Measurements from ENCODE around the gene FXYD7.
"Not testable (repeated sequence)": the region's sequence is repeated elsewhere in the genome, so short reads cannot be mapped to it uniquely, and the experiment has no call there.

Gene FXYD7

DNA sequence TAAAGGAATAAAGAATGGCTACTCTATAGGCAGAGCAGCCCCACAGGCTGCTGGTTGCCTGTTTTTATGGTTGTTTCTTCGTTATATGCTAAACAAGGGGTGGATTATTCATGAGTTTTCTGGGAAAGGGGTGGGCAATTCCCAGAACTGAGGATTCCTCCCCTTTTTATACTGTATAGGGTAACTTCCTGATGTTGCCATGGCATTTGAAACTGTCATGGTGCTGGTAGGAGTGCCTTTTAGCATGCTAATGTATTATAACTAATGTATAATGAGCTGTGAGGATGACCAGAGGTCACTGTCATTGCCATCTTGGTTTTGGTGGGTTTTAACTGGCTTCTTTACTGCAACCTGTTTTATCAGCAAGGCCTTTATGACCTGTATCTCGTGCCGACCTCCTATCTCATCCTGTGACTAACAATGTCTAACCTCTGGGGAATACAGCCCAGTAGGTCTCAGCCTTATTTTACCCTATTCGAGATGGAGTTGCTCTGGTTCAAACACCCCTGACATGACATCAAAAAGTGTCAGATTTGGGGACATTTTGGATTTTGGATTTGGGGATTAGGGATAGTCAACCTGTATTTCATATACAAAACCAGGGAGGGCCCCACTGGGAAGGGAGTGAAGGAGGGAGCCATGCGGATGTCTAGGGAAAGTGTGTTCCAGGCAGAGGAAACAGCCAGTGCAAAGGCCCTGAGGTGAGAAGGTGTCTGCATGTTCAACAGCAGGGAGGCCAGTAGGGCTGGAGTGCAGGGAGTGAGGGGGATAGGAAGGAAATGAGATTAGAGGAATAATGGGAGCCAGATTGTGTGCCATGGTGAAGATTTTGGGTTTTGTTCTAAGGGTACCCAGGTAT lies 22.4 kb downstream of the FXYD7 start:
- no peak for DNase-seq (ENCODE audit: low read depth in 2 of 2)

DNA sequence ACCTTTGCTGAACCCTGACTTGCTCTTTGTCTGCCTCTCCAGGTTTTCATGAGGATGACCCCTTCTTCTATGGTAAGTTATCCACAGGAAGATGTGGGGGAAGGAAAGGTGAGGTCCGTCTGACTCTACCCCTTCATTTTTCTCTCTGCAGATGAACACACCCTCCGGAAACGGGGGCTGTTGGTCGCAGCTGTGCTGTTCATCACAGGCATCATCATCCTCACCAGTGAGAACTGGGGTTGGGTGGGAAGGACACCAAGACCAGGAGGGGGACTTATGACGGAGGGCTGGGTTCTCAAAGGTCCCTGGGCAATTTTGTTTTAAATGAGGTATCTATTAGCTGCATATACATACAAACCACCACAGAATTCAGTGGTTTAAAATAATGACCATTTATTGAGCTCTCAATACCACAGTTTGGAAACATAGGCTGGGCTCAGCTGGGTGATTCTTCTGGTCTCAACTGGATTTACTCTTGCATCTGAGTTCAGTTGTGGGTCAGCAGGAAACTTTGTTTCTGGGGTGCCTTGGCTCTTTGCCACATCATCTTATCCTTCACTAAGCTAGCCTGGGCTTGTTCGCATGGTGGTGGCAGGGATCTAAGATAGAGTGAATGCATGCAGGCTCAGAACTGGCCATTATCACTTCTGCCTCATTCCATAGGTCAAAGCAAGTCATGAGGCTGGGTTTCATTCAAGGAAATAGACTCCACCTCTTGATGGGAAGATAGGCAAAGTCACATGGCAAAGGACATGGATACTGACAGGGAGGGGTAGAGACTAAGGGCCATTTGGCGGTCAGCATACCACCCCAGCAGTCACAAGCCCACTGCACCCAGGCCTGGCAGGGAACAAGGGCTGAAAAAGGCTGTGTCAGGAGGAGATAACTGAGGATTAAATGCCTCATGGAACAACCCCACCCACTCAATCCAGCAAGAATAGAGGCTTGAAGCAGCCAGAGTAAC lies 23.3 kb downstream of the FXYD7 start:
- DNase-seq (ENCODE audit: low read depth in 2 of 2) = no peak

DNA sequence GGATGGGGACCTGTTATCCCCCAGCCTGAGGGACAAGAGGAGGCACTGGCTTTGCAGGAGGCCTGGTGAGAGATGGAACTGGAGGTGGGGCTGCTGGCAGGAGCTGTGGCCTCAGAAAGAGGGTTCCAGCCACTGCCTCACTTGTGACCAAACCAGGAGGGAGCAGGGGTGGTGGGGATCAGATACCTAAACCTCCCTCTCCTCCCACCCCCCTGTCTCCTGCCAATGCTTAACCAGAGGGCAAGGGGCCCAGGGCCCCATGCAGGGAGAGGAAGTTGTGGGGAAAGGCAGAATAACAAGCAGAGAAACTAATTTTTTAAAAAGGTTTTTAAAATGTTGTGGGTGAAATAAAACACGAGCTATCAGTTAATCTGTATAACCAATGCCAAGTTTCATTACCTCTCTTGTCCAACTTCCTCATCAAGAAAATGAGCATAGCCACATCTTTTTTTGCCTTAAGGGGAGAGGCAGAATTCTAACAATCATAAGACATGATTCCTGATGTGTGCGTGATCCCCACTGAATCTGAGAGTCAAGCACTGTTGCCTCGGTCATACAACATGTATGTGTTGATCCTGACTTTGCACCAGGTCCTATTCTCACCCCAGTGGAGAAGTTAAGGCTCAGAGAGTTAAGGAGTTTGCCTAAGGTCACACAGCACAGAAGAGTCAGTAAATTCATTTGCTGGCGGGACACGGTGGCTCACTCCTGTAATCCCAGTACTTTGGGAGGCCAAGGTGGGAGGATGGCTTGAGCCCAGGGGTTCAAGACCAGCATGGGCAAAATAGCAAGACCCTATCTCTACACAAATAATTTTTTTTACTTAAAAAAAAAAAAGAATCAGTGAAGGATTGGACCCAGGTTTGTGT lies 24.4 kb downstream of the FXYD7 start:
- DNase-seq (ENCODE audit: low read depth in 2 of 2) = no peak

DNA sequence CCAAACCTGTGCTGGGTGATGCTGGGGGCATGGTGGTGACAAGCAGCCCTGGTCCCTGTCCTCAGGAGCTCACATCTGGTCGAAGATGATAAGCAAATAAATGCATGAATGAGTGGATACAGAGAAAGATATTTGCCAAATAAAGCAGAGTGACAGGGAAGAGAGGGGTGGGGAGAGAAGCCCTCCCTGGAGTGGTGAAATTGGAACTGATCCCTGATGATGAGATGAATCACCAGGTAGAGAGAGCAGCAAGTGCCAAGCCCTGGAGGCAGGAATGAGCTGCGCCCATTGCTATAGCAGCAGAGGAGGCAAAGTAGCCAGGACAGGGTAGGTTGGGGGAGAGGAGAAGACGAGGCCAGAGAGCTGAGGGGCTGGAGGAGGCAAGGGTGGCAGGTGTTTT lies 25.1 kb downstream of the FXYD7 start:
- DNase-seq (ENCODE audit: low read depth in 2 of 2) = no peak

DNA sequence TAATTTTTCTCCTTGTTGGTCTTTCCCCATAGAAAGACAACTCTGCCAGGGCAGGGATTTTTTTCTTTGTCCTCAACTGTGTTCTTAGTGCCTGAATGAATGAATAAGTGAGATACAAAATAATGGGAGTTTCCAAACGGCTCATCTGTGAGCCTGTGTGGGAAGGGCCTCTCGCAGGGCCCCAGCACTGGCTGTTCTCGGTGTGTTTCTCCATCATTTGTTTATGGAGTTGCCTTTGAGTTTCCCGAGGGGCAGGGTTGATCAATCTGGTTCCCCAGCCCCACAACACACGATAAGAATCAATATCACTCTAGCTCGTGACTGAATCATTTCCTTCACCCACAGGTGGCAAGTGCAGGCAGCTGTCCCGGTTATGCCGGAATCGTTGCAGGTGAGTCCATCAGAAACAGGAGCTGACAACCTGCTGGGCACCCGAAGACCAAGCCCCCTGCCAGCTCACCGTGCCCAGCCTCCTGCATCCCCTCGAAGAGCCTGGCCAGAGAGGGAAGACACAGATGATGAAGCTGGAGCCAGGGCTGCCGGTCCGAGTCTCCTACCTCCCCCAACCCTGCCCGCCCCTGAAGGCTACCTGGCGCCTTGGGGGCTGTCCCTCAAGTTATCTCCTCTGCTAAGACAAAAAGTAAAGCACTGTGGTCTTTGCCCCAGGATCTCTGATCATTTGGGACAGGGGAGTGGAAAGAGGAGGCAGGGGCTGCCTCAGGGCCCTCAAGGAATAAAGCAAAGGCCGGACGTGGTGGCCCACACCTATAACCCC lies 26.4 kb downstream of the FXYD7 start:
- no peak for DNase-seq (ENCODE audit: low read depth in 2 of 2)

DNA sequence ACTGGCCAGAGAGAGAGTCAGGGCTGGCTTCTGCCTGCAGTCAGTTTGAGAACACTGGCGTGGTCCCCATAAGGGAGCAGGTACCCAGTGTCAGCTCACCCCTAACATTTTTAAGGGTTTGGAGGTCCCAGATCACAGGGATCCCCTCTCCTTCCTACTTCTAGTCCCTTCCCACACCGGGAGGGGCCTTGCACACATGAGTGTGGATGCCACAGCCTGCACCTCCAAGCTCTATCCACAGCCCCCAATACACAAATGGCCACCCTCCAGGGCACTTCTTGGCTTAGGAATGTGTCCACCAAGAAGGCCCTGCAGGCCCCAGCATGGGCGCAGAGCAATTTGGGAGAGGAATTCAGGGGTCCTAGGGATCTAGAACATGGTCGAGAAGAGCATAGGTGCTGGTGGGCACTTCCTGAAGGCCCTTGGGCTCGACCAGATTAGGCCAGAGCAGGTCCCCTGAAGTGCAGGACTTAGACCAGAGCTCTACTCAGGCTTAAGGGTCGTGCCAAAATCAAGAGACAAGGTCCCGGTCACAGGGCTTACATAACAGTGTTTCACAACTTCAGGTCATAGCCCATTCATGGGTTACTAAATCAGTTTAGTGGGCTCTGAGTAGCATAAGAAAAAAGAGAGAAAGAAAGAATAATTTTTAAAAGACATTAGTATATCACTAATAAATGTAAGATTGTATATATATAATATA lies 27.5 kb downstream of the FXYD7 start:
- DNase-seq (ENCODE audit: low read depth in 2 of 2) = no peak

DNA sequence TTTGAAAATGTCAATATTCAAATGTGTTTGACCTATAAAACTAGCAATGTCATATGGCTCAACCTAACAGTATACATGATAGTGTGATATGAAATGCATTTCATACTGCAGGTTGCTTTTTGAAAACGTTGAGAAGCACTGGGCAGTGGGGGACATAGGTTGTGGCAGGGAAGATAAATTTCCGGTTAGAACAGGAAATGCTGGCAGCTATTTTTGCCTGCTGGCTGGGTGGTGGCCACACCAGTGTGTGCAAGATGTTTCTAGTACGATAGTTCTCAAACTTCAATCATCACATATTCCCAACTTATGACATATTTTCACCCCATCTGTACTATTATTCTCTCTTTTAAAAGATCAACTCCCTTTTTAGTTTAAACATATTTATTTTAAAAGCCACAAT lies 28.7 kb downstream of the FXYD7 start:
- no peak for DNase-seq (ENCODE audit: low read depth in 2 of 2)

DNA sequence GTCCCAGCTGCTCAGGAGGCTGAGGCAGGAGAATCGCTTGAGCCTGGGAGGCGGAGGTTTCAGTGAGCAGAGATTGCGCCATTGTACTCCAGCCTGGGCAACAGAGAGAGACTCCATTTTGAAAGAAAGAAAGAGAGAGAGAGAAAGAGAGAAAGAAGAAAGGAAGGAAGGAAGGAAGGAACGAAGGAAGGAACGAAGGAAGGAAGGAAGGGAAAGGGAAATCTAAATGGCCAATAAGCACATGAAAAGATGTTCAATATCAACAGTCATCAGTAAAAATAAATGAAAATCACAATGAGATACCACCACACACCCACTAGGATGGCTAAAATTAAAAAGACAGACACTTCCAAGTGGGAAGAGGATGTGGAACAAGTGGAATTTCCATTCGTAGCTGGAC lies 31.2 kb downstream of the FXYD7 start:
- DNase-seq (ENCODE audit: low read depth in 2 of 2) = no peak

DNA sequence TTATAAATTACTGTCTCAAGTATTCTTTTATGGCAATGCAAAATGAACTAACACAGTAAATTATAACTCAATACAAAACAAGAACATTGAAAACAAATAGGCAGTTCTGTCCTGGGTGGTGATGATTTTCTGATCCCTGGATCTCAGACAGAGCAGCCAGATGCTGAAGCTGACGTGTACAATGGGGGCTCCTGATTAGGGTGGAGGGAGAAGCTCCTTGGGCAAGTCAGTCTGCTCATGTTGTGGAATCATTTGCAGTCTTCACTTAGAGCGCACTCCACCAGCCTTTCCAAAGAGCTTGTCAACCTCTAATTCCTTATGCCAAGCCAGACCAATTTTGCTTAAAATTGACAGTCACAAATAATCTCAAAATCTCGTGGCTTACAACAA lies 33.1 kb downstream of the FXYD7 start:
- no peak for DNase-seq (ENCODE audit: low read depth in 2 of 2)

DNA sequence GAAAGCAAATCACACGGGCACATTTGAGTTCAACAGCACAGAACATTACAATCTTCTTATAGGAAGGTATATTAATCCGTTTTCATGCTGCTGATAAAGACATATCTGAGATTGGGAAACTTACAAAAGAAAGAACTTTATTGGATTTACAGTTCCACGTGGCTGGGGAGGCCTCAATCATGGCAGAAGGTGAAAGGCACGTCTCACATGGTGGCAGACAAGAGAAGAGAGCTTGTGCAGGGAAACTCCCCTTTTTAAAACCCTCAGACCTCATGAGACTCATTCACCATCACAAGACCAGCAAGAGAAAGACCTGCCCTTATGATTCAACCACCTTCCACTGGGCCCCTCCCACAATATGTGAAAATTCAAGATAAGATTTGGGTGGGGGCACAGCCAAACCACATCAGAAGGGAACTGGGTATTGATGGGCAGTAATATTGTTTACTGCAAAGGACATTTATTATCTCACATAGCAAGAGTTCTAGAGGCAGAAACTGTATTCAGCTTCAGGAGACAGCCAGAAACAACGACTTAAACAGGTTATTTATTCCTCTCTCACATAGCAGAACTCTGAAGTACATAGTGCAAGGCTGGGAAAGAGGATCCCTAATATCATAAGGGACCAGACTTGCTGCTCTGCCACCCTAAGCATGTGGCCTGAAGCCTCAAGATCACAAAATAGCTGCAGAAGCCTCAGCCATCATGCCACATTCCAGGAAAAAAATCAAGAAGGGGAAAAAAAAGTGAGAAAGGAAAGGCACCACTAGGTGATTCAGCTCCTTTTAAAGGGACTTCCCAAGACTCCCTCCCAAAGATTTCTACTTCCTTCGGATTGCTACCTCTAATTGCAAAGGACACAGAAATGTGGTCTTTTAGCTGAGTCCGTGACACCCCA lies 34.6 kb downstream of the FXYD7 start:
- no peak for DNase-seq (ENCODE audit: low read depth in 2 of 2)

DNA sequence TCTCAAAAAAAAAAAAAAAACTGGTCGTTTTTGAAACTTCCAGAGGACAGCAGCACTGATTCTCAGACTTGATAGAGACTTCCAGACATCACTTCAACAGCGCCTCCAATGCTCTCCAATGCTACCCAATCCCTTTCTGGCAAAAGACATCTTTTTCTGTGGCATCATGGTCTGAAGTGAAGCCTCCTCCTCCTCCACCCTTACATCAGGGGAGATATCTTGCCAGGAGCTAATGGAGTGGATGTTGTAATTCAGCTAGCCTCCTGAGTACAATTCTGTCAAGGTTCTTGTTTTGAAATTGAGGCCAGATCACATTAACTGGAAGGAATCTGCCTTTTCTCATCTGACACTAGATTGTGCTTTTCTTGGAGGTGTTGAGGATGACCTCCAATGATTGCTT lies 35.6 kb downstream of the FXYD7 start:
- no peak for DNase-seq (ENCODE audit: low read depth in 2 of 2)

DNA sequence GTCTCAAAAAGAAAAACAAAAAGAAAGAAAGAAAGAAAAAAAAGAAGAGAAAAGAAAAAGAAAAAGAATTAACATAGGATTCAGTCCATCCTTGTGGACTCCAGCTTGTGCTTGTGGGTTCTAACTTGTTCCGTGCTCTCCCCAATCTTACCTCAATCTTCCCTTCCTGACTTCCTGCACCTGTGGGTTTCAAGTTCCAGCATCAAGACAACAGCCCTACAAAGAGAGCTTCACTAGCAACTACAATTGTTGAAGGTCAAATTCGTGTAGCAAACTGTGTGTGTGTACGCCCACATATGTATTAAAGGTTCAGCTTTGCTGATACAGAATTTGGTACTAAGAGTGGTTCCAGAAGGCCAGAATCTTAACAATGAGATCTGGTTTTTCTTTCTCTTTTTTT lies 36.8 kb downstream of the FXYD7 start:
- DNase-seq (ENCODE audit: low read depth in 2 of 2) = no peak

DNA sequence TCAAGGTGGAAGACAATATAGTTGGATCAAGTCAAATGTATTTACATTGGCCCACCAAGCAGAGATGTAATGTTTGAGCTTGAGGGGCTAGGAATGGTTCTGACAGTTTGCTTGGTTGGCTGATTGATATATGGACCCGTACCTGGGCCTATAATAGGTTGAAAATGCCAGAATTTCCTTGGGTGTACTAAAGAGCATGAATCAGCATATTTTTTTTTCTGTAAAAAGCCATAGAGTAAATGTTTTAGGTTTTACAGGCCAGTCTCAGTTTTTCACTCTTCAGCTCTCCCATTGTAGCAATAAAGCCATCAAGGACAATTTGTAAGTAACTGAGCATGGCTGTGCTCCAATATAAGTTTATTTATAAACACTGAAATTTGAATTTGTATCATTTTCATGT lies 38.3 kb downstream of the FXYD7 start:
- DNase-seq (ENCODE audit: low read depth in 2 of 2) = no peak

DNA sequence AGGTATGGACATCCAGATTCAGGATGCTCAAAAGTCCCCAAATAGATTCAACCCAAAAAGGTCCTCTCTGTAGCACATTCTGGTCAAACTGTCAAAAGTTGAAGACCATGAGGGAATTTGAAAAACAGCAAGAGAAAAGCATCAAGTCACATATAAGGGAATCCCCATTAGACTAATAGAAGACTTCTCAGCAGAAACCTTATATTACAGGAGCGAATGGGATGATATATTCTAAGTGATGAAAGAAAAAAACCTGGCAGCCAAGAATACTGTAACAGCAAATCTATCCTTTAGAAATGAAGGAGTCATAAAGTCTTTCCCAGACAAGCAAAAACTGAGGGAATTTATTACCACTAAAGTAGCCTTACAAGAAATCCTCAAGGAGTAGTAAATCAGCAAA lies 41.2 kb downstream of the FXYD7 start:
- DNase-seq (ENCODE audit: low read depth in 2 of 2) = no peak

DNA sequence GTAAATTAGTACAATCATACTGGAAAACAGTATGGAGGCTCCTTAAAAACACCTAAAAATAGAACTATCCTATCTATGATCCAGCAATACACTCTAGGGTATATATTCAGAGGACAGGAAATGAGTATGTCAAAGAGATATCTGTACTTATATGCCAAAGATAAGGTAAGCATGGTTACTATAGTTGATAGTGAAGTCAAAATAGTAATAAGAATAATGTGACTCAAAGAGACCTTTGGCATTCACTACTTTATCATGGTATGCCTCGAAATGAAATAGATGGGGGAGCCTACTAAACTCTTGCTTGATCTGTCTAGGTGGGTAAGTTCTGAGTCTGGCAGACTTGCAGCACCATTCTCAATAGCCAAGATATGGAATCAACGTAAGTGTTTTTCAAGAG lies 41.8 kb downstream of the FXYD7 start:
- no peak for DNase-seq (ENCODE audit: low read depth in 2 of 2)

DNA sequence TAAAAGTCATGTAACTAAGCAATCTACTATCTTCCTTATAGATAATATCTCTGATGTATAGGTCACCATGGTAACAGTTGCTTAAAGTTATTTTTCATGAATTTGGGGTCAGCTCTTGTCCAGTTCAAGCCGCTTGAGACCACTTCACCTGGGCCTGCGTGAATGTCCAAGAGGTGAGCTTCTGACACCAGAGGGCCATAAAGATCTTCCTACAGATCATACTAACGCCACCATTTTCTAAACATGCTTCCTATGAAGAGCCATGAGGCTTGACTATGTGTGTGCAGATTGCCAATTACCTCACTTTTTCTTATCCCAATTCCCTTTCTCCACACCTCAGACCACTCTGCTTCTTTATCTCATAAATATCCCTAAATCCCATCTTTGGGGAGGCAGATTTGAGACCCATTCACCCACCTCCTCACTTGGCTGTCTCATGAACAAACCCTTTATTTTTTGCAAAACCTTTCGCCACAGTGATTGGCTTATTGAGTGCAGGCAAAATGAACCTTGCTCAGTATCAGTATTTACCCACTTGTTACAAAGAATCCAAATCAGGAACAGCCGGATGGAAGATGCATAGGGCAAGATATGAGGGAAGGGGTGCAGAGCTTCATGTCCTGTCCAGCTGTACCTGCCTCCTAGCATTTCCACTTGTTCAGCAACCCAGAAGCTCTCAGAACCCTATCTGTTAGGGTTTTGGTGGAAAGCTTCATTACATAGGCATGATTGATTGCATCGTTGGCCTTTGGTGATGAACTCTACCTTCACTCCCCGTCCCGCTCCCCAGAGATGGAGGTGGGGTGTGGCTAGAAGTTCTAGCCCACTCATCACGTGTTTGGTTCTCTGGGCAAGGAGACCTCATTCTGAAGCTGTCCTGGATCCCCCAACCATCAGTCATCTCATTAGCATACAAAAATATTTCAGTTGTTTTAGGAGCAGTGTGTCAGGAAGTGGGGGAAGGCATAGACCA lies 51.2 kb downstream of the FXYD7 start:
- no peak for DNase-seq (ENCODE audit: low read depth in 2 of 2)

DNA sequence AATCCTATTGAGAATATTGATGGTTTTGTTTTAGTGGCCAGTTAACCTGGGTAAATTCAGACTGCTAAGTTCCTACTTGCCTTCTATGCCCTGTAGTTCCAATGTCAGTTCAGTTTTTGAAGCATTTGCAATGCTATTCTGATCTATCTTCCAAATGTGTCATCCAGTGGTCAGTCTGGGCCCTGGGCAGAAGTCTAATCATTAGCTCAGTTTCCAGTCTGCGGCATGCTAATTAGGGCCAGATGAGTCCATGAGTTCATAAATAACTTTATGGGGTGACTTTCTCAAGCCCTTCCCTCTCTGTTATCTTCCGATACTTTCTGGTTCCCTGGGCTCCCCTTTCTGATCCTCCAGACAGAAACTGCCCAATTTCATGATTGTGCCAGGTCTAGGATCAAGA lies 52.8 kb downstream of the FXYD7 start:
- no peak for DNase-seq (ENCODE audit: low read depth in 2 of 2)

DNA sequence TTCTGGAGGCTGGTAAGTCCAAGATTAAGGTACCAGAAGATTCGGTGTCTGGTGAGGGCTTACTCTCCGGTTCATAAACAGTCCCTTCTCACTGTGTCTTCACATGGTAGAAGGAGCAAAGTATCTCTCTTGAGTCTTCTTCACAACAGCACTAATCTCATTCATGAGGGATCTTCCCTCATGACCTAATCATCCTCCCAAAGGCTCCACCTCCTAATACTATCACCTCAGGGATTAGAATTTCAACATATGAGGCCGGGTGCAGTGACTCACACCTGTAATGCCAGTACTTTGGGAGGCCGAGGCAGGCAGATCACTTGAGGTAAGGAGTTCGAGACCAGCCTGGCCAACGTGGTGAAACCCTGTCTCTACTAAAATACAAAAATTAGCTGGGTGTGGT lies 53.8 kb downstream of the FXYD7 start:
- not testable (repeated sequence) for DNase-seq (ENCODE audit: low read depth in 2 of 2)
